K562 (cell line): ENCODE measurements around the gene ZNF529. TPM values are rescaled to one million over a fixed set of nuclear protein-coding genes. Genes with fewer than 3 reads are reported as not detected.

Experiments used
- ATAC-seq: fragments of 200-7000 bp; cut with Tn5 transposase; 3 replicates; pipeline ENCODE4 v1.9.1; 2020; ENCODE audit warnings: moderate library complexity
- BruUV-seq: library from RNA; stranded (reverse); fragments of 400-500 nt; replicated peaks from 2 replicates; lab custom pipeline; 2021; lab: Mats Ljungman, UMichigan
- CTCF ChIA-PET: fragments of 300-600 bp; formaldehyde crosslinking; extraction: SDS; loops from one replicate; lab custom pipeline; 2021; ENCODE audit warnings: low intra/inter-chr PET ratio; lab: Yijun Ruan, JAX
- POLR2A ChIA-PET: fragments of 300-600, 350-650 bp; sonication (Branson Sonifier 250); formaldehyde crosslinking; extraction: SDS; loops from one replicate; lab custom pipeline; 2021; ENCODE audit warnings: antibody characterized with exemption, inconsistent platforms; lab: Yijun Ruan, JAX
- DNase-seq, 4 experiments: peaks; one replicate each; pipeline versions ENCODE4 v3.0.0 to v3.0.0-alpha.2; 2011 to 2018; ENCODE audit warnings: low spot score in 3 of 4, mixed read lengths in 3 of 4; ENCODE audit errors: extremely low read depth in 1 of 4
- FAIRE-seq: peaks from 2 replicates; lab custom pipeline; 2011; peaks lifted over from hg19 to GRCh38; lab: Jason Lieb, UNC
- H2AFZ ChIP-seq: 2 replicates; pipeline ENCODE4 v1.6.0; 2011; ENCODE audit warnings: low read depth, low read length, control low read depth, inconsistent platforms
- H3K27ac ChIP-seq: fragments of 200-600 bp; 3 replicates; pipeline ENCODE4 v1.8.0; 2011; ENCODE audit warnings: low read depth, mild to moderate bottlenecking, control low read depth, inconsistent platforms, low read length, moderate library complexity, mixed read lengths; ENCODE audit errors: extremely low read depth
- H3K27me3 ChIP-seq, 2 experiments: fragments of 300-600 bp in 1 of 2; 2 replicates in 1 of 2; 3 replicates in 1 of 2; pipeline versions ENCODE4 v1.6.0 to v1.8.0; 2011; ENCODE audit warnings: inconsistent platforms in 2 of 2, low read length in 2 of 2, mild to moderate bottlenecking in 1 of 2, mixed read lengths in 1 of 2, moderate library complexity in 1 of 2; ENCODE audit not compliant: control insufficient read depth in 2 of 2, insufficient read depth in 2 of 2
- H3K36me3 ChIP-seq: fragments of 300-600 bp; 3 replicates; pipeline ENCODE4 v1.8.0; 2011; ENCODE audit warnings: mild to moderate bottlenecking, low read length, inconsistent platforms; ENCODE audit not compliant: control insufficient read depth, insufficient read depth
- H3K4me1 ChIP-seq, 2 experiments: fragments of 200-600 bp in 1 of 2; replicated peaks in 1 of 2; 2 replicates in 1 of 2; 3 replicates in 1 of 2; pipeline versions ENCODE4 v1.5.1 to v1.8.0; 2011; ENCODE audit warnings: inconsistent platforms in 2 of 2, low read length in 2 of 2, mild to moderate bottlenecking in 1 of 2, mixed read lengths in 1 of 2, moderate library complexity in 1 of 2; ENCODE audit not compliant: control insufficient read depth in 2 of 2, insufficient read depth in 2 of 2
- H3K4me2 ChIP-seq: 2 replicates; pipeline ENCODE4 v1.6.1; 2011; ENCODE audit warnings: low read length, control low read depth, inconsistent platforms, mixed read lengths; ENCODE audit not compliant: insufficient read depth
- H3K4me3 ChIP-seq: fragments of 200-600 bp; sonication (generic), shearing (Covaris generic); 2 replicates; pipeline ENCODE4 v1.5.1; 2016; ENCODE audit warnings: control low read depth, inconsistent platforms
- H3K79me2 ChIP-seq: fragments of 200-600 bp; 3 replicates; pipeline ENCODE4 v1.8.0; 2011; ENCODE audit warnings: low read length, inconsistent platforms; ENCODE audit not compliant: control insufficient read depth, insufficient read depth
- H3K9ac ChIP-seq, 2 experiments: 2 replicates each; pipeline versions ENCODE4 v1.6.0 to v1.6.1; 2011; ENCODE audit warnings: low read depth in 2 of 2, low read length in 2 of 2, control low read depth in 1 of 2, inconsistent platforms in 1 of 2, mild to moderate bottlenecking in 1 of 2, mixed read lengths in 1 of 2; ENCODE audit not compliant: insufficient read depth in 1 of 2
- H3K9me1 ChIP-seq: one replicate; pipeline ENCODE4 v1.6.0; 2011; ENCODE audit warnings: inconsistent platforms, mild to moderate bottlenecking, low read length, moderate library complexity; ENCODE audit not compliant: control insufficient read depth, insufficient read depth
- H3K9me3 ChIP-seq: replicated peaks from 2 replicates; pipeline ENCODE4 v1.5.1; 2011; ENCODE audit warnings: low read depth, low read length, inconsistent platforms; ENCODE audit not compliant: control insufficient read depth, insufficient read depth
- H4K20me1 ChIP-seq: replicated peaks from 2 replicates; pipeline ENCODE4 v1.6.1; 2011; ENCODE audit warnings: low read length, inconsistent platforms, mixed read lengths; ENCODE audit not compliant: control insufficient read depth, insufficient read depth
- BRF1 ChIP-seq: IDR thresholded peaks from 3 replicates; pipeline ENCODE4 v1.6.1; 2011; ENCODE audit warnings: borderline replicate concordance, mild to moderate bottlenecking; ENCODE audit not compliant: insufficient read length; ENCODE audit errors: extremely low read depth
- CAMTA2 ChIP-seq: fragments of 250-450 bp; sonication (Bioruptor Pico); conservative IDR thresholded peaks from 2 replicates; pipeline ENCODE4 v1.5.1; 2022
- DACH1 ChIP-seq: fragments of 450-650 bp; IDR thresholded peaks from 2 replicates; pipeline ENCODE4 v1.6.1; 2018; ENCODE audit not compliant: partially characterized antibody
- DPF2 ChIP-seq: fragments of 450-650 bp; IDR thresholded peaks from 2 replicates; pipeline ENCODE4 v1.6.1; 2016
- FOS ChIP-seq: IDR thresholded peaks from 3 replicates; pipeline ENCODE4 v1.6.1; 2011; ENCODE audit not compliant: insufficient read length; ENCODE audit errors: extremely low read depth
- GATAD2B ChIP-seq: fragments of 450-650 bp; IDR thresholded peaks from 2 replicates; pipeline ENCODE4 v1.6.1; 2017; ENCODE audit warnings: mild to moderate bottlenecking, borderline replicate concordance
- MAFF ChIP-seq: IDR thresholded peaks from 2 replicates; pipeline ENCODE4 v1.6.1; 2012; ENCODE audit warnings: low read length, improper control_type of control experiment
- MIER1 ChIP-seq: fragments of 450-650 bp; IDR thresholded peaks from 2 replicates; pipeline ENCODE4 v1.6.1; 2016; ENCODE audit warnings: antibody characterized with exemption, mild to moderate bottlenecking, low read depth
- MTA1 ChIP-seq: fragments of 450-650 bp; IDR thresholded peaks from 2 replicates; pipeline ENCODE4 v1.6.1; 2017; ENCODE audit warnings: borderline replicate concordance
- NFIC ChIP-seq: fragments of 450-650 bp; IDR thresholded peaks from 2 replicates; pipeline ENCODE4 v1.6.1; 2017; ENCODE audit warnings: mild to moderate bottlenecking, inconsistent platforms
- NFXL1 ChIP-seq: fragments of 450-650 bp; formaldehyde crosslinking; IDR thresholded peaks from 2 replicates; pipeline ENCODE4 v1.4.0; 2021; ENCODE audit warnings: mild to moderate bottlenecking
- NR1H2 ChIP-seq: sonication (generic); formaldehyde crosslinking; IDR thresholded peaks from 2 replicates; pipeline ENCODE4 v1.4.0; 2020; ENCODE audit warnings: mild to moderate bottlenecking, missing genetic modification reagents
- RAD51 ChIP-seq: fragments of 450-650 bp; IDR thresholded peaks from 2 replicates; pipeline ENCODE4 v1.7.1; 2016; ENCODE audit warnings: low read depth, mild to moderate bottlenecking, borderline replicate concordance
- RFX5 ChIP-seq: IDR thresholded peaks from 2 replicates; pipeline ENCODE4 v1.6.1; 2011; ENCODE audit warnings: low read depth, mild to moderate bottlenecking, improper control_type of control experiment, low read length
- SRF ChIP-seq, 2 experiments: fragments of 250-450, 450-650 bp in 1 of 2; sonication (Bioruptor Pico) in 1 of 2; sonication (generic) in 1 of 2; formaldehyde crosslinking; IDR thresholded peaks; 2 replicates each; pipeline versions ENCODE4 v1.5.0 to v1.5.1; 2020 to 2022; ENCODE audit warnings: mild to moderate bottlenecking in 1 of 2, missing genetic modification reagents in 1 of 2
- TBL1XR1 ChIP-seq, 2 experiments: IDR thresholded peaks; 2 replicates each; pipeline ENCODE4 v1.6.1; 2012; ENCODE audit warnings: improper control_type of control experiment in 2 of 2, low read length in 2 of 2, mild to moderate bottlenecking in 1 of 2
- ZNF445 ChIP-seq: fragments of 250-450 bp; sonication (Bioruptor Pico); IDR thresholded peaks from 2 replicates; pipeline ENCODE4 v1.4.0; 2020; ENCODE audit warnings: low read depth, mild to moderate bottlenecking, moderate library complexity
- ZNF695 ChIP-seq: fragments of 450-650 bp; formaldehyde crosslinking; IDR thresholded peaks from 2 replicates; pipeline ENCODE4 v1.4.0; 2020; ENCODE audit warnings: mild to moderate bottlenecking, moderate library complexity
- WGBS: fragments of 100-300 bp; shearing (Covaris generic); methylation state at CpG from one replicate; pipeline ENCODE4 v1.1.6; 2016; ENCODE audit warnings: low coverage, mixed read lengths; ENCODE audit not compliant: insufficient coverage; ENCODE audit errors: missing lambda C conversion rate; 5-methylcytosine and 5-hydroxymethylcytosine counted together
- in situ Hi-C: fragments of 300-500 bp; cut with MboI; formaldehyde crosslinking; loops from 4 replicates; pipeline ENCODE4 v1.15.0; 2018; ENCODE audit warnings: inconsistent platforms, mixed read lengths
- intact Hi-C: fragments of 100-400 bp; cut with micrococcal nuclease; formaldehyde crosslinking; loops from 2 replicates; pipeline ENCODE4 v1.14.2; 2022
- polyA plus RNA-seq, 8 experiments: library from polyadenylated mRNA; depleted of rRNA in 4 of 8; stranded (reverse) in 5 of 8; unstranded in 3 of 8; fragments of >200 nt; fragmentation: Nextera tagmentation in 2 of 8; fragmentation: Illumina TruSeq in 1 of 8; extraction: Ambion mirVana in 2 of 8; extraction: Trizol in 1 of 8; gene quantifications; 2 replicates each; pipeline versions ENCODE4 v1.2.1 to v1.2.3, GENCODE V29; 2011 to 2014; ENCODE audit warnings: inconsistent platforms in 1 of 8, missing spikeins in 1 of 8
- total RNA-seq, 7 experiments: library from RNA; depleted of rRNA in 6 of 7; stranded (reverse); fragments of >200 nt in 6 of 7; fragmentation: Illumina TruSeq in 2 of 7; extraction: Trizol in 2 of 7; gene quantifications; 2 replicates each; pipeline versions ENCODE4 v1.2.1 to v1.2.3, GENCODE V29; 2011 to 2021; ENCODE audit warnings: low replicate concordance in 1 of 7
- TF ChIP-seq, protein P1 (sequence below), 2 experiments: fragments of 450-650 bp in 1 of 2; sonication (generic) in 1 of 2; formaldehyde crosslinking in 1 of 2; IDR thresholded peaks in 1 of 2; conservative IDR thresholded peaks in 1 of 2; 2 replicates each; pipeline versions ENCODE4 v1.6.1 to v1.8.1; 2016 to 2023; ENCODE audit warnings: mild to moderate bottlenecking in 2 of 2, moderate library complexity in 2 of 2, inconsistent platforms in 1 of 2, missing genetic modification reagents in 1 of 2
- TF ChIP-seq, protein P2 (sequence below): fragments of 450-650 bp; IDR thresholded peaks from 2 replicates; pipeline ENCODE4 v1.6.1; 2016; ENCODE audit warnings: low read depth, mild to moderate bottlenecking, moderate library complexity

ZNF529 gene
- total and polyA plus RNA-seq, 9 of the 15 experiments (the other 6 are each of a cell fraction or from before 2014, with no cell fraction given), result 2.4 to 12.6 (median 6.3) TPM

DNA sequence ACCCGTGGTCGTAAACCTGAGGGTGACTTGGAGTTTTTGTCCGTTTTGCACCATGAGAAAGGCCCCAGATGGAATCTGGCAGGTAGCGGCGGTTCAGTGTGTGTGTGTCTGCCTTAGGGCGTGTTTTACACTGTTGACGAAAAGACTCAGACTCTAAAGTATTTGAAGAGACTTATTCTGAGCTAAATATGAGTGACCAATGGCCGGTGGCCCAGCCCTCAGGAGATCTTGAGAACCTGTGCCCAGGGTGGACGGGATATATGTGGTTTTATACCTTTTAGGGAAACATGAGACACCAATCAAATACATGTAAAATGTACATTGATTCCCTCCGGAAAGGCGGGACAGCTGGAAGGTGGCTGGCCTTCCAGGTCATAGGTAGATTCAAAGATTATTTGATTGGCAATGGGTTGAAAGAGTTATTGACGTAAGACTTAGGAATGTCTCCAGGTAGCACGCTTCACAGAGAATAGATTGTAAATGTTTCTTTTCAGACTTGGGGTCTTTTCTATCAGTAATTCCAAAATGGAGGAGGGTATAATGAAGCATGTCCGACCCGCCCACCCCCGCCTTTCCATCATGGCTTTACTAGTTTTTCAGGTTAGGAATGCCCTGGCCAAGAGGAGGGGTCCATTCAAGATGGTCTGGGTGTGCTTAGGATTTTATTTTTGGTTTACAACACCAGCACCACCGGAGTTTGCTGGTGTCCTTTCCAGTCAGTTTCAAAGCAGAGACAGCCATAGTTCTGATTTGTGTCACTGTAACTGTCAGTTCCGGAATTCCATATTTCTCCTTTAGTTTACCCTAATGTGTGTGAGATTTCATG lies 1.0 kb upstream of the ZNF529 start (continued):
- no peak for TF ChIP-seq SRF (CRISPR knock-in tag; IDR thresholded peaks at IDR 0.05)
- no peak for TF ChIP-seq MAFF
- TF ChIP-seq, protein P1, sequence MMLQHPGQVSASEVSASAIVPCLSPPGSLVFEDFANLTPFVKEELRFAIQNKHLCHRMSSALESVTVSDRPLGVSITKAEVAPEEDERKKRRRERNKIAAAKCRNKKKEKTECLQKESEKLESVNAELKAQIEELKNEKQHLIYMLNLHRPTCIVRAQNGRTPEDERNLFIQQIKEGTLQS (IDR thresholded peaks at IDR 0.05), result no peak
- TF ChIP-seq, protein P1 (CRISPR knock-in tag; conservative IDR thresholded peaks at IDR 0.05), result no peak
- TF ChIP-seq CAMTA2 (CRISPR knock-in tag), result no peak
- TF ChIP-seq, all 486 proteins: peak for 2

DNA sequence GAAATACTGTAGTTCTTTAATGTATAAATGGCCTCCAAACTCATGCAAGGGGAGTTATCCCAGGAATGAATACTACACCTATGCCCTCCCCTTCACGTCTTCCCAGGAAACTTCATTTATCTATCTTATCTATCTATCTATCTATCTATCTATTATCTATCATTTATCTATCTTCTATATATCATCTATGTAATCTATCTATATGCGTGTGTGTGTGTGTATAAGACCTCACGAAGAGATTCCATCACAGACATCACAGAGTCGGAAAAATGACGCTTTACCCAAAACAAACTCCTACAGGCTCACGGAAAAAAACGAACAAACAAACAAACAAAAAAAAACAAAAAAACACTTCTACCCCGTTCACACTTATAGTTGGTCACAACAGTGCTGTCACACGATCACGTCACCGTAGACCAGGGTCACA lies 486 bp downstream of the ZNF529 start:
- peak overlapping the region; percentile 92 to 93 for H3K9ac ChIP-seq
- in situ Hi-C loops, result no loop called here
- peaks cover 49% of the 10 kb centered on the region for H3K36me3 ChIP-seq
- peak overlapping the region; percentile 96 for H3K27ac ChIP-seq
- FAIRE-seq, result no peak
- TSS peak; percentile 71 for BruUV-seq
- POLR2A ChIA-PET, result interaction anchor here (0.6 to 1.4 kb wide), 8 partner anchors 9 to 171 kb away, joined by 3 to 8 read pairs (median 3); no protein-coding TSS in a partner anchor
- CTCF ChIA-PET, result no interaction called here
- H3K27me3 ChIP-seq, result no peaks in the 10 kb centered on the region
- H3K9me3 ChIP-seq, result no peaks in the 10 kb centered on the region; the same call in 1 of the 2 replicates
- peak overlapping the region; percentile 96 for H2AFZ ChIP-seq
- intact Hi-C loops, result loop anchor here (1.0 kb wide), 1 partner anchor 44 kb away; the partner anchor contains the start of gene ZNF260
- peaks cover 0 to 9% of the 10 kb centered on the region in 2 experiments; a peak in 2 of 5 replicates for H3K4me1 ChIP-seq
- ATAC-seq, result no peak
- WGBS, result 2% methylated on average over 11 of the region's 11 CpGs
- H4K20me1 ChIP-seq, result no peaks in the 10 kb centered on the region
- H3K79me2 ChIP-seq, result peaks cover 55% of the 10 kb centered on the region
- no peaks in the 10 kb centered on the region for H3K9me1 ChIP-seq
- H3K4me2 ChIP-seq, result peak overlapping the region; percentile 75
- no peak for DNase-seq
- peak overlapping the region; percentile 91 for H3K4me3 ChIP-seq
- TF ChIP-seq ZNF695 (CRISPR knock-in tag), result no peak
- TF ChIP-seq BRF1, result no peak
- TF ChIP-seq, protein P2, sequence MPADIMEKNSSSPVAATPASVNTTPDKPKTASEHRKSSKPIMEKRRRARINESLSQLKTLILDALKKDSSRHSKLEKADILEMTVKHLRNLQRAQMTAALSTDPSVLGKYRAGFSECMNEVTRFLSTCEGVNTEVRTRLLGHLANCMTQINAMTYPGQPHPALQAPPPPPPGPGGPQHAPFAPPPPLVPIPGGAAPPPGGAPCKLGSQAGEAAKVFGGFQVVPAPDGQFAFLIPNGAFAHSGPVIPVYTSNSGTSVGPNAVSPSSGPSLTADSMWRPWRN, result 0 out of 2 replicates have a peak, but pooled peaks have one; percentile 15
- peak; percentile 72; the same call in 1 of the 2 replicates for TF ChIP-seq MTA1
- TF ChIP-seq TBL1XR1 (IDR thresholded peaks at IDR 0.05; ENCODE audit: low read length in 2 of 2), result no peak
- TF ChIP-seq NFXL1 (CRISPR knock-in tag), result no peak
- TF ChIP-seq DPF2, result no peak; the same call in 1 of the 2 replicates
- no peak for TF ChIP-seq RFX5
- TF ChIP-seq FOS, result no peak
- peak; percentile 94 for TF ChIP-seq DACH1
- TF ChIP-seq NR1H2, result no peak
- TF ChIP-seq RAD51, result 0 out of 2 replicates have a peak, but pooled peaks have one; percentile 16
- no peak for TF ChIP-seq ZNF445
- peak; percentile 79; the same call in 1 of the 2 replicates for TF ChIP-seq GATAD2B
- TF ChIP-seq NFIC, result no peak
- TF ChIP-seq MIER1, result 0 out of 2 replicates have a peak, but pooled peaks have one; percentile 41
